ENCODE measurements around the gene CLDN14.
A peak's percentile ranks its signal among the peaks of the same experiment; 100 is the strongest.

CLDN14 gene

DNA sequence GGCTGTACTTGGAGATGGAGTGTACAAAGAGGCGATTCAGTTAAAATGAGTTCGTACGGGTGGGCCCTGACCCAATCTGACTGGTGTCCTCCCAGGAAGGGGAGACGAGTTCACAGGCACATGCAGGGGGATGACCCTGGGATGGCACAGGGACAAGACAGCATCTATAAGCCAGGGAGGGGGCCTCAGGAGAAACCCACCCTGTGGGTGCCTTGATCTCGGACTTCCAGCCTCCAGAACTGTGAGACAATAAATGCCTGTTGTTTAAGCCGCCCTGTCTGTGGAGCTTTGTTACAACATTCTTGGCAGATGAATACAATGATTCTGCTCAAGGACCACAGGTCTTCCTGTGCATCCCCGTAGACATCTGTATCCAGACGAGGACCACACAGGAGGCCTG lies 14.6 kb upstream of the CLDN14 start:
- H3K4me1 ChIP-seq (ENCODE audit: control insufficient read depth, insufficient read depth, low read length), result peaks cover 2% of the 10 kb centered on the region
- H3K36me3 ChIP-seq (ENCODE audit: control insufficient read depth, insufficient read depth, low read length, severe bottlenecking), result no peaks in the 10 kb centered on the region
- no peak overlapping the region for H3K4me3 ChIP-seq (ENCODE audit: low read length)
- no peaks in the 10 kb centered on the region for H3K9me3 ChIP-seq (ENCODE audit: control insufficient read depth, low read length)
- H3K9ac ChIP-seq (ENCODE audit: low read length), result no peak overlapping the region
- H3K27me3 ChIP-seq (replicated peaks; ENCODE audit: control insufficient read depth, insufficient read depth, low read length), result peaks cover 3% of the 10 kb centered on the region
- no peak for DNase-seq (ENCODE audit: low read depth)

DNA sequence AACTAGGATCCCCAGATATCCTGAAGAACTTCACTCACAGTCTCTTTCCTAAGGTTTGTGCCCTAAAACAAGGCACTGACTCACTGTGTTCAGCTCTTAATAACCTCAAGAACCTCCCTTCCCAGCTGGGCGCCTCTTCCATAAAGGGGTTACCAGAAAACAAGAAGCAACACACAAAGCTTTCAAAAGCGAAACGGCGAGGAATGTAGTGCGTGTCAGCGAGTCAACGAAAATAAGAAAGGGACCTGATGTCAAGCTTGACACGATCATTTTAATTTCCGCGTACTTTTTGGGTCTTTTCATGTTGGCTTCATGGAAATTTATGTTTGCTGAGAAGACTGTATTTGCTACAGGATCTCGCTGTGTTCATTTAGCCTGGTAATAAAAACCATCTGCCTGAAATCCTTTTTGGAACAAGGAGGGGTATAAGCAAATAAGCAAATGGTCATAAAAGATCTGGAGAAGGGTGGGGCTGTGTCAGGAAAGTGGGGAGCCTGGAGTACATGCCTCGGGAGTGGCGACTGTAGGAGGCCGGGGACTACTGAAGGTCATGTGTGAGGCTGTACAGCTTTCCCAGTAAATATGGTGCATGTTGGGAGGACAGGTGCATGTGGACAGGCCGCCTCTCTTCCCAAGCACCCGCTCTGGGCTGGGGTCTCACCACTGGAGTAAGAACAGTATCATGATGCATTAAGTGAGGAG lies 11.4 kb upstream of the CLDN14 start:
- Histone ChIP-seq H3K4me3 (ENCODE audit: low read length) (peak overlapping the region; percentile 12), H3K4me1 (ENCODE audit: control insufficient read depth, insufficient read depth, low read length) (no peaks in the 10 kb centered on the region), H3K36me3 (ENCODE audit: control insufficient read depth, insufficient read depth, low read length, severe bottlenecking) (no peaks in the 10 kb centered on the region), H3K9ac (ENCODE audit: low read length) (peak overlapping the region; percentile 1), H3K27me3 (replicated peaks; ENCODE audit: control insufficient read depth, insufficient read depth, low read length) (peaks cover 3% of the 10 kb centered on the region), H3K9me3 (ENCODE audit: control insufficient read depth, low read length) (no peaks in the 10 kb centered on the region)
- peak; percentile 38 for DNase-seq (ENCODE audit: low read depth)

DNA sequence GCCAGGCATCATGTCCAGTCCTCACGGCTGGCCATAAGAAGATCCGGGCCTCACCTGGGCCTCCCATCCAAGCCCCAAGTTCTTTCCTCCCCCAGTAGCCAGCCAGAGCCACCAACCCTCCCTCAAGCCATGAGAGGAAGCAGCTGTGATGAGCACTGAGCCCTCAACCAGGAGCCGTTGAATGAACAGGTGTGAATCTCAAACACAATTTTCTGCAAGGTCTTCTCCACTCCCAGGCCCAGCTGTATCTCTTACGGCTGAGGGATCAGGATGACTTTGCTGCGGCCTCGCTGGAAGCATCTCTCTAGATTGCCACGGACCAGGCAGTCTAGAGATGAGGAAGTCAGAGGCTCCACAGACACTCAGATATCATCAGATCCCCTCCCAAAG lies 9.8 kb upstream of the CLDN14 start:
- no peak overlapping the region for H3K9ac ChIP-seq (ENCODE audit: low read length)
- no peaks in the 10 kb centered on the region for H3K36me3 ChIP-seq (ENCODE audit: control insufficient read depth, insufficient read depth, low read length, severe bottlenecking)
- H3K4me3 ChIP-seq (ENCODE audit: low read length), result no peak overlapping the region
- H3K4me1 ChIP-seq (ENCODE audit: control insufficient read depth, insufficient read depth, low read length), result no peaks in the 10 kb centered on the region
- no peak for DNase-seq (ENCODE audit: low read depth)
- H3K27me3 ChIP-seq (replicated peaks; ENCODE audit: control insufficient read depth, insufficient read depth, low read length), result no peaks in the 10 kb centered on the region
- H3K9me3 ChIP-seq (ENCODE audit: control insufficient read depth, low read length), result no peaks in the 10 kb centered on the region

DNA sequence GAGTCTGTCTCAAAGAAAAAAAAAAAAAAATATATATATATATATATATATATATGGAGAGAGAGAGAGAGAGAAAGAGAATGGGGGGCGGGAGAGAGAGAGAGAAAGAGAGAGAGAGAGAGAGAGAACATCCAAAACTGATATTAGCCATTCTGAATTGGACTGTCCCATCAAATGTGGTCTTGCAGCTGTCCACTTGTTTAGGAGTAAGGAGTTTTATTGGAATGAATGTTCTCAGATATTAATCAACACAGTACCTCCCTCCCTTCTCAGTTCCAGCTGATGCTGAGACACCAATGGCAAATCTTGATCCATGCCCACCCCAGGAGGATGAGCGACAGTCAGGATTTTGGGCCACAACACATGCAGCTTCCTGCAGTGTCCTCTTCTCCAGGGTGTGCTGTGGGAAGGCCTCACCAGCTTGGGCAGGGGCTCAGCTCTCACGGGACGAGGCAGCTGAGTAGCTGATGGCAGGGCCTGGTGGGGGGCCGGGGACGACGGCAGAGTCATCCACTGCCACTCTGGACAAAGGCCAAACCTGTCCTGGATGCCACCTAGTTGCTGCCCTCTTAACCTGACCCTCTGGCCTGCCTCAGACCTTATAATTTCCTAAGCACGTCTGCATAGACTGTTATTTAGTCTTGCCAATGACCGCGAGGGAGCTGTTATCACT lies 9.3 kb upstream of the CLDN14 start:
- Histone ChIP-seq H3K9ac (ENCODE audit: low read length) (no peak overlapping the region), H3K27me3 (replicated peaks; ENCODE audit: control insufficient read depth, insufficient read depth, low read length) (no peaks in the 10 kb centered on the region), H3K4me1 (ENCODE audit: control insufficient read depth, insufficient read depth, low read length) (no peaks in the 10 kb centered on the region), H3K9me3 (ENCODE audit: control insufficient read depth, low read length) (no peaks in the 10 kb centered on the region), H3K36me3 (ENCODE audit: control insufficient read depth, insufficient read depth, low read length, severe bottlenecking) (no peaks in the 10 kb centered on the region), H3K4me3 (ENCODE audit: low read length) (no peak overlapping the region)
- no peak for DNase-seq (ENCODE audit: low read depth)

DNA sequence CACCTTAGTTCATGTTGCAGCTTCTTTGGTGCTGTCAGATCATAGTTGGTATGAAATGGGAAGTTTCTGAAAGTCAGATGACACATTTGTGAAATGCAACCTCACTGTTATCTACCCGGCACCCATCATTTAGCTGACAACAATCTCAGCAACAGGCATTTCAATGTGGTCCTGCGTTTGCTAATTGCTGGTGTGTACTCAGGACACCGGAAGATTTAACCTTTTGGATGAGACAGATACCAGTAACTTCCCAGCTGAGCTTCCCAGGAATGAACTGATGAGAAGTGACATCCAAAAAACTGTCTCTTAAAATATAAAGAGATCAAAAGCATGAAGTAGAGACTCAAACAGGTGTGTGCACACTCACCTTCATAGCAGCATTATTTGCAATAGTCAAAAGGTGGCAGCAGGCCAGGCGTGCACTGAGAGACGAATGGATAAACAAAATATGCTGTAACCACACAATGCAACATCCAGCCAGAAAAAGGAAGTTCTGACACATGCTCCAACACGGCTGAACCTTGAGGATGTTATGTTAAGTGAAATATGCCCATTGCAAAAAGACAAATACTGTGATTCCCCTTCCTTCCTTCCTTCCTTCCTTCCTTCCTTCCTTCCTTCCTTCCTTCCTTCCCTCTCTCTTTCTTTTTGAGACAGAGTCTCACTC lies 7.9 kb upstream of the CLDN14 start:
- peak; percentile 7 for DNase-seq (ENCODE audit: low read depth)
- Histone ChIP-seq H3K4me1 (ENCODE audit: control insufficient read depth, insufficient read depth, low read length) (no peaks in the 10 kb centered on the region), H3K36me3 (ENCODE audit: control insufficient read depth, insufficient read depth, low read length, severe bottlenecking) (no peaks in the 10 kb centered on the region), H3K27me3 (replicated peaks; ENCODE audit: control insufficient read depth, insufficient read depth, low read length) (no peaks in the 10 kb centered on the region), H3K9ac (ENCODE audit: low read length) (no peak overlapping the region), H3K4me3 (ENCODE audit: low read length) (no peak overlapping the region), H3K9me3 (ENCODE audit: control insufficient read depth, low read length) (no peaks in the 10 kb centered on the region)

DNA sequence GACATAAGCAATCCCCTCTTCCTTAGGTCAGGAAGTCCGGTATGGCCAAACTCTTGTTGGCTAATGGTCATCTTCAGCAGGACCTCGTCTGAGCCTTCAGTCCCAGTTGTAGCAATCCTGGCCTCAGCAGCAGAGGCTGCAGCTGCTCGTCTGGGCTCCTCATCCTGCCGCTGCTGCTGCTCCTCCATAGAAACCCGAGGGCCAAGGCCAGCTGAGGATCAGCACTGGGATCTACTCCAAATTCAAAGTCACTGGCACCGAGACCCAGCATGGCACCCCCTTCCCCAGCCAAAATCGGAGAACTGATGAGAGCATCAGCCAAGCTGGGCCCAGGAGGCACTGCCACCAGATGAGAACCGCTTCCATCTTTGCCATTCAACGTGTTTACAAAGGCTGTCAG lies 6.3 kb upstream of the CLDN14 start:
- Histone ChIP-seq H3K36me3 (ENCODE audit: control insufficient read depth, insufficient read depth, low read length, severe bottlenecking) (no peaks in the 10 kb centered on the region), H3K27me3 (replicated peaks; ENCODE audit: control insufficient read depth, insufficient read depth, low read length) (no peaks in the 10 kb centered on the region), H3K9me3 (ENCODE audit: control insufficient read depth, low read length) (no peaks in the 10 kb centered on the region), H3K4me1 (ENCODE audit: control insufficient read depth, insufficient read depth, low read length) (no peaks in the 10 kb centered on the region), H3K9ac (ENCODE audit: low read length) (no peak overlapping the region), H3K4me3 (ENCODE audit: low read length) (no peak overlapping the region)
- DNase-seq (ENCODE audit: low read depth), result no peak

DNA sequence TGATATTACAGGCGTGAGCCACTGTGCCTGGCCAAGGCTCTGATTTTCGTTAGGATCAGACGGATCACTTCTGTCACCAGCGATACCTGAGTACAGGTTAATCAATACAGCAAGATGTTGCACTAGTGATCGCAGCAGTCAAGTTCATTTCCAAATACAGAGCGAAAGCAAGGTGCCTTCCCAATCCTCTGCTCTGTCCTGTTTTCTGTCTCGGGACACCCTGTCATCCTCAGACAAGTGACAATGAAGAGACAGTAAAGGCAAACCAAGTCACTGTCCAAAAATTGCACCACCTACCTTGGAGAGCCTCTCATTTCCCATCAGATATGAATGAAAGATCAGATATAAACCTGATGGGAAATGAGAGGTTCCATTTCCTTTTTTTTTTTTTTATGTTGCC lies 5.6 kb upstream of the CLDN14 start:
- no peak overlapping the region for H3K9ac ChIP-seq (ENCODE audit: low read length)
- no peak for DNase-seq (ENCODE audit: low read depth)
- no peaks in the 10 kb centered on the region for H3K4me1 ChIP-seq (ENCODE audit: control insufficient read depth, insufficient read depth, low read length)
- H3K36me3 ChIP-seq (ENCODE audit: control insufficient read depth, insufficient read depth, low read length, severe bottlenecking), result no peaks in the 10 kb centered on the region
- no peaks in the 10 kb centered on the region for H3K27me3 ChIP-seq (replicated peaks; ENCODE audit: control insufficient read depth, insufficient read depth, low read length)
- no peak overlapping the region for H3K4me3 ChIP-seq (ENCODE audit: low read length)
- H3K9me3 ChIP-seq (ENCODE audit: control insufficient read depth, low read length), result no peaks in the 10 kb centered on the region

DNA sequence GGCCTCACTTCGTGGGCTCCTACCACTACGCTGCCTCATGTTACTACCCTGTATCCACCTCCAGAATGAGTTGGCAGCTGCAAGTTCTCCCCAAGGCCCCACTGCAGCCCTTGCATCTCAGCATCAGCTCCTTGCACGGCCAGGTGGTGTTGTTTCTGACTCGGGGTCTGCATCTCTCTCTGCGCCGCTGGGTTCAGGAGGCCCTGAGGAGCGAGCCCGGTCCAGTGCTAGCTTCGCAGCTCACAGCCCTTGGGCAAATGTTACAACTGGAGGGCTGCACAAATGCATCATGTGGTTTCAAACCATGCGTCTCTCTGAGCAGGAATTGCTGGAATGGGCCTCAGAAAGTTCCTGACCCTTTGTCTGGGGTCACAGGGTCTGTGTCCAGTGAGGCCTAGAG lies 3.2 kb upstream of the CLDN14 start:
- no peak overlapping the region for H3K4me3 ChIP-seq (ENCODE audit: low read length)
- H3K27me3 ChIP-seq (replicated peaks; ENCODE audit: control insufficient read depth, insufficient read depth, low read length), result no peaks in the 10 kb centered on the region
- H3K4me1 ChIP-seq (ENCODE audit: control insufficient read depth, insufficient read depth, low read length), result peaks cover 9% of the 10 kb centered on the region
- DNase-seq (ENCODE audit: low read depth), result no peak
- H3K36me3 ChIP-seq (ENCODE audit: control insufficient read depth, insufficient read depth, low read length, severe bottlenecking), result no peaks in the 10 kb centered on the region
- no peaks in the 10 kb centered on the region for H3K9me3 ChIP-seq (ENCODE audit: control insufficient read depth, low read length)
- H3K9ac ChIP-seq (ENCODE audit: low read length), result no peak overlapping the region

DNA sequence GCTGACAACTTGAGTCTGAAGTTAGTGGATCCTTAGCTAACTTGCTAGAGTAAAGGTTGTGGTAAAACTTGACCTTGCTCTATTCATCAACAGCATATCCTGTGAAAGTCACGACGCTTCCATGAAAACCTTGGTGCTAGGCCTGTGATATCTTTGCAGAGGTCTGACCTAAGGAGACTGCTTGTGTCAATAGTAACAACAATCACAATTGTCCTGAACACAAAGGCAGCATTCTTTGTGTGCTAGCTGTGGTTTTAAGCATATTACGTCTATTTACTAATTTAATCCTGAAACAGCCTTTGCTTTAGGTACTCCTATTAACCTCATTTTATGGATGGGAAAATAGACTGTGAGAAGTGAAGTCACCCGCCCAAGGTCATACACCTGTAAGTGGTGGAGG lies 2.8 kb upstream of the CLDN14 start:
- no peaks in the 10 kb centered on the region for H3K9me3 ChIP-seq (ENCODE audit: control insufficient read depth, low read length)
- no peak overlapping the region for H3K4me3 ChIP-seq (ENCODE audit: low read length)

DNA sequence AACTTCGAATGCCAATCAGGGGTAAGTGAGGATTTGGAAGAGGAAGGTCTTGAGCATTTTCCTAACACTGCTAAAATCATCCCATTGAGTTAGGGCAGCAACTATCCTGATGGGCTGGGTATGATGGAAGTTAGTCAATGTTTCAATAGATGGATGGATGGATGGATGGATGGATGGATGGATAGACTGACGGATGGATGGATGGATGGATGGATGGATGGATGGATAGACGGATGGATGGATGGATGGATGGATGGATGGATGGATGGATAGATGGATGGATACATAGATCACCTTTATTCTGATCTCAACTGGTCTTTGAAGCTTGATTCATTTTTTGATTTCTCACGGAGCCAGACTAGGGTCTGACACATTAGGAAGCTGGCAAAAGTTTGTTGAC lies 2.3 kb upstream of the CLDN14 start:
- H3K9ac ChIP-seq (ENCODE audit: low read length), result no peak overlapping the region
- H3K4me3 ChIP-seq (ENCODE audit: low read length), result no peak overlapping the region
- no peaks in the 10 kb centered on the region for H3K36me3 ChIP-seq (ENCODE audit: control insufficient read depth, insufficient read depth, low read length, severe bottlenecking)
- no peaks in the 10 kb centered on the region for H3K27me3 ChIP-seq (replicated peaks; ENCODE audit: control insufficient read depth, insufficient read depth, low read length)
- H3K9me3 ChIP-seq (ENCODE audit: control insufficient read depth, low read length), result no peaks in the 10 kb centered on the region
- no peak for DNase-seq (ENCODE audit: low read depth)
- H3K4me1 ChIP-seq (ENCODE audit: control insufficient read depth, insufficient read depth, low read length), result peaks cover 9% of the 10 kb centered on the region

More for the DNA sequence above, 2.8 kb upstream of the CLDN14 start:
- Histone ChIP-seq H3K36me3 (ENCODE audit: control insufficient read depth, insufficient read depth, low read length, severe bottlenecking) (no peaks in the 10 kb centered on the region), H3K27me3 (replicated peaks; ENCODE audit: control insufficient read depth, insufficient read depth, low read length) (no peaks in the 10 kb centered on the region), H3K4me1 (ENCODE audit: control insufficient read depth, insufficient read depth, low read length) (peaks cover 9% of the 10 kb centered on the region), H3K9ac (ENCODE audit: low read length) (no peak overlapping the region)
- no peak for DNase-seq (ENCODE audit: low read depth)

DNA sequence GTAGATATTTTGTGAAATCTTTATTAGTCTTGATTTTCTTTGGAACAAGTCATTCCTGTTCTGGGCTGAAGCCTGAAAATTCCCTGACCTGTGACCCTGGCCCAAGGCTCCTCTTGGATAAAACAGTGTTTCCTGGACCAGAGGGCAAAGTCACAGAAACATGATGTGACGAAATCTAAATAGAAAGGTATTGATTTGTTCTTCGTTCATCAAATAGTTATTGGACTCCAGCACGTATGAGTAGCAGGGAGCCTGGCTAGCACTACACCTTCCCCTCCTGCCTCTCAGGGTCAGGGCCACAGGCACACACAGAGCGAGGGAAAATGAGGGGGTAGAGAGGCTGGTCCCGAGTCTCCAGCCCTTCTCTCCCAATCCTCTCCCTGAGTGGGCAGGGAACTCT lies 1.7 kb upstream of the CLDN14 start:
- Histone ChIP-seq H3K9ac (ENCODE audit: low read length) (no peak overlapping the region), H3K4me3 (ENCODE audit: low read length) (no peak overlapping the region), H3K36me3 (ENCODE audit: control insufficient read depth, insufficient read depth, low read length, severe bottlenecking) (no peaks in the 10 kb centered on the region), H3K9me3 (ENCODE audit: control insufficient read depth, low read length) (no peaks in the 10 kb centered on the region), H3K4me1 (ENCODE audit: control insufficient read depth, insufficient read depth, low read length) (peaks cover 9% of the 10 kb centered on the region), H3K27me3 (replicated peaks; ENCODE audit: control insufficient read depth, insufficient read depth, low read length) (no peaks in the 10 kb centered on the region)
- DNase-seq (ENCODE audit: low read depth), result no peak

All from adipocyte (in vitro differentiated cells).